Measurements from ENCODE around the gene C6orf136. TPM values are rescaled to one million over a fixed set of nuclear protein-coding genes. Genes with fewer than 3 reads are reported as not detected.

Gene C6orf136
- polyA plus RNA-seq, 1 experiment, result 6.0 TPM

GRCh38 chr6:30686009-30686907, 39.3 kb downstream of the C6orf136 start, which contains the start of gene PPP1R18:
Gene PPP1R18 (minus strand): TSS chr6:30686645. CDS start chr6:30686018, 627 bp downstream.
- CTCF ChIA-PET, result interaction anchor here (1.1 to 17.2 kb wide), 4 partner anchors 11 to 144 kb away, joined by 3 to 387 read pairs (median 4); partner anchors contain the start of genes MDC1 and TUBB
- peaks cover 3% of the 10 kb centered on the region for H3K36me3 ChIP-seq (ENCODE audit: control insufficient read depth, insufficient read depth, low read length)
- no peaks in the 10 kb centered on the region for H3K27me3 ChIP-seq (ENCODE audit: control insufficient read depth, insufficient read depth, low read length)
- no peak for TF ChIP-seq CTCF (IDR thresholded peaks at IDR 0.05; ENCODE audit: insufficient read depth, low read depth, low read length)
- peak within 1 kb of the TSS; percentile 87 for H3K4me3 ChIP-seq (ENCODE audit: low read depth, low read length)
- POLR2A ChIA-PET, result no interaction called here
- DNase-seq (ENCODE audit: low read depth), result no peak

GRCh38 chr6:30686908-30687658, 40.1 kb downstream of the C6orf136 start:
- H3K4me3 ChIP-seq (ENCODE audit: low read depth, low read length), result peak overlapping the region; percentile 87
- POLR2A ChIA-PET, result interaction anchor here (0.6 kb wide), 1 partner anchor 35 kb away, joined by 5 read pairs; no protein-coding TSS in a partner anchor
- no peaks in the 10 kb centered on the region for H3K27me3 ChIP-seq (ENCODE audit: control insufficient read depth, insufficient read depth, low read length)
- CTCF ChIA-PET, result interaction anchor here (0.7 to 3.6 kb wide), 7 partner anchors 8 to 229 kb away, joined by 3 to 22 read pairs (median 3); no protein-coding TSS in a partner anchor
- peak; percentile 88 for DNase-seq (ENCODE audit: low read depth)
- no peak for TF ChIP-seq CTCF (IDR thresholded peaks at IDR 0.05; ENCODE audit: insufficient read depth, low read depth, low read length)
- peaks cover 3% of the 10 kb centered on the region for H3K36me3 ChIP-seq (ENCODE audit: control insufficient read depth, insufficient read depth, low read length)

GRCh38 chr6:30687659-30688431, 40.9 kb downstream of the C6orf136 start:
- ChIA-PET POLR2A (interaction anchor here (0.6 kb wide), 1 partner anchor 36 kb away, joined by 5 read pairs; no protein-coding TSS in a partner anchor), CTCF (interaction anchor here (0.7 to 3.6 kb wide), 9 partner anchors 9 to 228 kb away, joined by 3 to 22 read pairs (median 3); partner anchors contain the start of gene DHX16)
- Histone ChIP-seq H3K27me3 (ENCODE audit: control insufficient read depth, insufficient read depth, low read length) (no peaks in the 10 kb centered on the region), H3K4me3 (ENCODE audit: low read depth, low read length) (peak overlapping the region; percentile 87), H3K36me3 (ENCODE audit: control insufficient read depth, insufficient read depth, low read length) (peaks cover 3% of the 10 kb centered on the region)
- TF ChIP-seq CTCF (IDR thresholded peaks at IDR 0.05; ENCODE audit: insufficient read depth, low read depth, low read length), result peak; percentile 42
- no peak for DNase-seq (ENCODE audit: low read depth)

DNA sequence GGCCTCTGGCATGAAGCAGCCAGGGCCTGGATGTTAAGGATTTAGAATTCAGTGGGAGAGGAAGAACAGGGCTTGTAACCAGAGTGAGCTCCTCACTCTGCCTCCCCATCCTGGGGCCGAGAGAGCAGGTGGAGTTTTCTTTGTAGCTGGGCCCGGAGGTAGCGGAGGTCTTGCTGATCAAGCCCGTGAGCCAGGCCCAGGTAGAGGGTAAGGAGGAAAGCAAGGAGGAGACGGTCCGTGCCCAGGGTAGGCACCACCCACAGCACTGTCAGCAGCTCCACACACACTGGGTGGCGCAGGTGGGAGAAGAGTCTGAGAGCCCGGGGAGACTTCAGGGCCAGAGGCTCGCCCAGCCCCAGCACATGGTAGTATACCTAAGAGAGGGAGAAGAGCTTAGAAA, 41.6 kb downstream of the C6orf136 start:
- DNase-seq (ENCODE audit: low read depth), result no peak
- peaks cover 3% of the 10 kb centered on the region for H3K36me3 ChIP-seq (ENCODE audit: control insufficient read depth, insufficient read depth, low read length)
- no peak for TF ChIP-seq CTCF (IDR thresholded peaks at IDR 0.05; ENCODE audit: insufficient read depth, low read depth, low read length)
- ChIA-PET POLR2A (no interaction called here), CTCF (interaction anchor here (0.8 to 3.6 kb wide), 5 partner anchors 10 to 132 kb away, joined by 3 to 22 read pairs (median 6); partner anchors contain the start of gene DHX16)
- H3K27me3 ChIP-seq (ENCODE audit: control insufficient read depth, insufficient read depth, low read length), result no peaks in the 10 kb centered on the region
- H3K4me3 ChIP-seq (ENCODE audit: low read depth, low read length), result no peak overlapping the region

All from BJ (cell line).